Keratinocyte (primary cell): Measurements from ENCODE around the gene RFWD3. TPM values are rescaled to one million over a fixed set of nuclear protein-coding genes. Genes with fewer than 3 reads are reported as not detected.

ENCODE experiments used
- DNase-seq: peaks from one replicate; pipeline ENCODE4 v3.0.0-alpha.2; 2011; ENCODE audit warnings: low read depth, missing footprints, low spot score
- FAIRE-seq: peaks from 2 replicates; lab custom pipeline; 2011; peaks lifted over from hg19 to GRCh38; lab: Jason Lieb, UNC
- H2AFZ ChIP-seq: 2 replicates; pipeline ENCODE4 v1.6.0; 2012; ENCODE audit warnings: low read length, control low read depth, inconsistent platforms; ENCODE audit not compliant: control insufficient read depth
- H3K27ac ChIP-seq: 2 replicates; pipeline ENCODE4 v1.5.1; 2011; ENCODE audit warnings: low read length; ENCODE audit not compliant: control insufficient read depth, insufficient read depth
- H3K27me3 ChIP-seq: 3 replicates; pipeline ENCODE4 v1.6.0; 2011; ENCODE audit warnings: low read length; ENCODE audit not compliant: control insufficient read depth, insufficient read depth; ENCODE audit errors: extremely low read depth
- H3K36me3 ChIP-seq, 2 experiments: 2 replicates in 1 of 2; 3 replicates in 1 of 2; pipeline ENCODE4 v1.5.1; 2011; ENCODE audit warnings: low read length in 2 of 2, mild to moderate bottlenecking in 1 of 2; ENCODE audit not compliant: control insufficient read depth in 2 of 2, insufficient read depth in 2 of 2; ENCODE audit errors: extremely low read depth in 1 of 2
- H3K4me1 ChIP-seq: 3 replicates; pipeline ENCODE4 v1.5.1; 2011; ENCODE audit warnings: low read length; ENCODE audit not compliant: control insufficient read depth, insufficient read depth; ENCODE audit errors: extremely low read depth
- H3K4me2 ChIP-seq: 3 replicates; pipeline ENCODE4 v1.6.0; 2011; ENCODE audit warnings: low read depth, low read length; ENCODE audit not compliant: control insufficient read depth, insufficient read depth; ENCODE audit errors: extremely low read depth
- H3K4me3 ChIP-seq, 3 experiments: fragments of 200-600 bp in 1 of 3; sonication (generic) in 1 of 3; 2 replicates in 2 of 3; 3 replicates in 1 of 3; pipeline ENCODE4 v1.5.1; 2011 to 2016; ENCODE audit warnings: low read length in 3 of 3, mild to moderate bottlenecking in 3 of 3, control low read depth in 2 of 3, inconsistent platforms in 1 of 3, low read depth in 1 of 3, mixed read lengths in 1 of 3, mixed run types in 1 of 3, moderate library complexity in 1 of 3; ENCODE audit not compliant: control insufficient read depth in 2 of 3, insufficient read depth in 2 of 3; ENCODE audit errors: extremely low read depth in 1 of 3
- H3K79me2 ChIP-seq: 2 replicates; pipeline ENCODE4 v1.6.0; 2012; ENCODE audit warnings: low read length; ENCODE audit not compliant: control insufficient read depth, insufficient read depth
- H3K9ac ChIP-seq: 3 replicates; pipeline ENCODE4 v1.6.0; 2011; ENCODE audit warnings: low read length; ENCODE audit not compliant: control insufficient read depth, insufficient read depth; ENCODE audit errors: extremely low read depth
- H3K9me1 ChIP-seq: 3 replicates; pipeline ENCODE4 v1.6.0; 2011; ENCODE audit warnings: low read length; ENCODE audit not compliant: control insufficient read depth, insufficient read depth; ENCODE audit errors: extremely low read depth
- H3K9me3 ChIP-seq: 2 replicates; pipeline ENCODE4 v1.5.1; 2012; ENCODE audit warnings: low read depth, low read length; ENCODE audit not compliant: control insufficient read depth
- H4K20me1 ChIP-seq: 3 replicates; pipeline ENCODE4 v1.6.0; 2011; ENCODE audit warnings: low read length; ENCODE audit not compliant: control insufficient read depth, insufficient read depth; ENCODE audit errors: extremely low read depth
- EZH2 ChIP-seq: IDR thresholded peaks from one replicate; pipeline ENCODE4 v1.6.1; 2012; ENCODE audit warnings: inconsistent platforms, mild to moderate bottlenecking, low read length, moderate library complexity
- dilution Hi-C: fragments of 300-500 bp; cut with MboI; formaldehyde crosslinking; loops from one replicate; pipeline ENCODE4 v1.7.0; 2020; ENCODE audit warnings: low sequenced_read_pairs; ENCODE audit not compliant: extremely low pct_ligation_motif_present
- polyA plus RNA-seq, 5 experiments: library from polyadenylated mRNA; depleted of rRNA in 3 of 5; stranded (reverse) in 3 of 5; stranded (forward) in 1 of 5; unstranded in 1 of 5; fragments of >200 nt; gene quantifications; 1 replicate in 1 of 5; 2 replicates in 3 of 5; 3 replicates in 1 of 5; pipeline versions ENCODE4 v1.2.1 to v1.2.3, GENCODE V29; 2011 to 2012; ENCODE audit warnings: missing spikeins in 2 of 5, low read depth in 1 of 5, low replicate concordance in 1 of 5
- TF ChIP-seq, protein P1 (sequence below), 3 experiments: IDR thresholded peaks in 1 of 3; conservative IDR thresholded peaks in 1 of 3; optimal IDR thresholded peaks in 1 of 3; 2 replicates in 2 of 3; 3 replicates in 1 of 3; pipeline versions ENCODE3 to v1.5.1; 2011; ENCODE audit warnings: low read length in 3 of 3, mild to moderate bottlenecking in 3 of 3, moderate library complexity in 2 of 3, control low read depth in 1 of 3, inconsistent platforms in 1 of 3; ENCODE audit not compliant: insufficient read depth in 2 of 3; ENCODE audit errors: extremely low read depth in 1 of 3

RFWD3 gene
- polyA plus RNA-seq, 1 donor (not counting 4 experiments of a cell fraction or from before 2014, with no cell fraction given): 29.2 TPM

DNA sequence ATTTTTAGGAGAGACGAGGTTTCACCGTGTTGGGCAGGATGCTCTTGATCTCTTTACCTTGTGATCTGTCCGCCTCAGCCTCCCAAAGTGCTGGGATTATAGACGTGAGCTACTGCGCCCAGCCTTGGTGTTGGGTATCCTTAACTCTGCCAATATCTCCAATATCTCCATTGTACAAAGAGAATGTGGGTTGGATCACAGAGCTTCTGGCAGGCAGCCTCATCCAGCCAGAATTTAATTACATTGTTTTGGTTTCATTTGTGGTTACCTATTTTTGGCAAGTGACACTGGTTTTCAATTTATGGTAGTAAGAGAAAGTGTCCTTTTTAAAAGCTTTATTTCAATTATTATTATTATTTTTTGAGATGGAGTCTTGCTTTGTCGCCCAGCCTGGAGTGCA, 14.0 kb upstream of the RFWD3 start:
- FAIRE-seq: no peak
- H3K36me3 ChIP-seq: peaks cover 11 to 12% of the 10 kb centered on the region in 2 experiments
- dilution Hi-C loops: no loop called here

DNA sequence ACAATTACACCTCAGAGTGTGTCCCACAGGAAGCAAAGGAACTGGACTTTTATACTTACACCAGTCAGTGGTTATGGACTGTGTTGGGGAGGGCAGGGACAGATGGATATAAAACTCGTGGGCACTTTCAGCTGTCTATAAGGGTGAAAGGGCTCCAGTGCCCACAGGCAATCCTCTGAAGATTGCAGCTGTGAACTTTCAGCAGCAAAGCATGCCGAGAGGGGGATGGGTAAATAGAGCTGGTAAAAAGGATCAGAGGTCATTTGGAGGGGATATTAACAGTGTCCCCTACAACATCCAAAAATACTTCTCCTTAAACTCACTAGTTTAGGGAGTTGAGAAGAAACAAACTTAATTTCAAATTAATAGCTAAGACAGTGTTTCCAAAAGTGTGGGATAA, 13.3 kb upstream of the RFWD3 start:
- no peaks in the 10 kb centered on the region for H4K20me1 ChIP-seq
- H3K9me3 ChIP-seq: no peaks in the 10 kb centered on the region
- H3K27me3 ChIP-seq: no peaks in the 10 kb centered on the region
- H3K79me2 ChIP-seq: no peaks in the 10 kb centered on the region
- no peak overlapping the region for H3K27ac ChIP-seq
- H3K36me3 ChIP-seq: peaks cover 11% of the 10 kb centered on the region in 2 experiments
- H3K4me2 ChIP-seq: no peak overlapping the region
- H3K4me3 ChIP-seq: no peak overlapping the region
- no peak overlapping the region for H3K9ac ChIP-seq
- no peaks in the 10 kb centered on the region for H3K9me1 ChIP-seq
- no peak overlapping the region for H2AFZ ChIP-seq
- H3K4me1 ChIP-seq: no peaks in the 10 kb centered on the region
- TF ChIP-seq, protein P1, sequence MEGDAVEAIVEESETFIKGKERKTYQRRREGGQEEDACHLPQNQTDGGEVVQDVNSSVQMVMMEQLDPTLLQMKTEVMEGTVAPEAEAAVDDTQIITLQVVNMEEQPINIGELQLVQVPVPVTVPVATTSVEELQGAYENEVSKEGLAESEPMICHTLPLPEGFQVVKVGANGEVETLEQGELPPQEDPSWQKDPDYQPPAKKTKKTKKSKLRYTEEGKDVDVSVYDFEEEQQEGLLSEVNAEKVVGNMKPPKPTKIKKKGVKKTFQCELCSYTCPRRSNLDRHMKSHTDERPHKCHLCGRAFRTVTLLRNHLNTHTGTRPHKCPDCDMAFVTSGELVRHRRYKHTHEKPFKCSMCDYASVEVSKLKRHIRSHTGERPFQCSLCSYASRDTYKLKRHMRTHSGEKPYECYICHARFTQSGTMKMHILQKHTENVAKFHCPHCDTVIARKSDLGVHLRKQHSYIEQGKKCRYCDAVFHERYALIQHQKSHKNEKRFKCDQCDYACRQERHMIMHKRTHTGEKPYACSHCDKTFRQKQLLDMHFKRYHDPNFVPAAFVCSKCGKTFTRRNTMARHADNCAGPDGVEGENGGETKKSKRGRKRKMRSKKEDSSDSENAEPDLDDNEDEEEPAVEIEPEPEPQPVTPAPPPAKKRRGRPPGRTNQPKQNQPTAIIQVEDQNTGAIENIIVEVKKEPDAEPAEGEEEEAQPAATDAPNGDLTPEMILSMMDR (optimal IDR thresholded peaks at IDR 0.05 in 1 of 3, IDR thresholded peaks at IDR 0.05 in 1 of 3, conservative IDR thresholded peaks at IDR 0.05 in 1 of 3; ENCODE audit: extremely low read depth in 1 of 3, insufficient read depth in 2 of 3, low read length in 3 of 3): no peak
- no peak for TF ChIP-seq EZH2
- FAIRE-seq (no peak), DNase-seq (no peak)
- dilution Hi-C loops: no loop called here

More for the DNA sequence above, 14.0 kb upstream of the RFWD3 start:
- Histone ChIP-seq H3K79me2 (no peaks in the 10 kb centered on the region), H2AFZ (no peak overlapping the region), H3K27me3 (no peaks in the 10 kb centered on the region), H3K9me3 (no peaks in the 10 kb centered on the region), H3K9me1 (no peaks in the 10 kb centered on the region), H3K4me3 (no peak overlapping the region), H3K27ac (no peak overlapping the region), H3K4me2 (no peak overlapping the region), H3K9ac (no peak overlapping the region), H4K20me1 (no peaks in the 10 kb centered on the region), H3K4me1 (no peaks in the 10 kb centered on the region)
- TF ChIP-seq, protein P1 (optimal IDR thresholded peaks at IDR 0.05 in 1 of 3, IDR thresholded peaks at IDR 0.05 in 1 of 3, conservative IDR thresholded peaks at IDR 0.05 in 1 of 3; ENCODE audit: extremely low read depth in 1 of 3, insufficient read depth in 2 of 3, low read length in 3 of 3): no peak
- no peak for TF ChIP-seq EZH2
- DNase-seq: no peak
